Mesenchymal stem cell (in vitro differentiated cells and primary cell): Measurements from ENCODE around the gene CENPS. TPM values are rescaled to one million over a fixed set of nuclear protein-coding genes. Genes with fewer than 3 reads are reported as not detected.
A peak's percentile ranks its signal among the peaks of the same experiment; 100 is the strongest.

Experiments
- DNase-seq: peaks from one replicate; pipeline ENCODE4 v3.0.0-alpha.2; 2013
- H2AFZ ChIP-seq: one replicate; pipeline ENCODE4 v1.6.1; 2013; ENCODE audit warnings: low read depth, mild to moderate bottlenecking, control low read depth, inconsistent platforms, low read length, moderate library complexity
- H2AK5ac ChIP-seq: 2 replicates; pipeline ENCODE4 v1.6.1; 2013; ENCODE audit warnings: low read length, moderate library complexity, mild to moderate bottlenecking, inconsistent platforms; ENCODE audit not compliant: severe bottlenecking
- H2BK120ac ChIP-seq: one replicate; pipeline ENCODE4 v1.6.1; 2013; ENCODE audit warnings: low read depth, mild to moderate bottlenecking, inconsistent platforms, low read length, moderate library complexity
- H2BK12ac ChIP-seq, 2 experiments: one replicate each; pipeline ENCODE4 v1.6.1; 2013; ENCODE audit warnings: inconsistent platforms in 2 of 2, low read length in 2 of 2, mild to moderate bottlenecking in 2 of 2, moderate library complexity in 2 of 2, control low read depth in 1 of 2
- H2BK15ac ChIP-seq: one replicate; pipeline ENCODE4 v1.6.1; 2013; ENCODE audit warnings: mild to moderate bottlenecking, low read depth, inconsistent platforms; ENCODE audit not compliant: poor library complexity, severe bottlenecking
- H2BK5ac ChIP-seq: 2 replicates; pipeline ENCODE4 v1.6.1; 2013; ENCODE audit warnings: low read depth, mild to moderate bottlenecking, low read length, control low read depth, inconsistent platforms; ENCODE audit not compliant: poor library complexity, severe bottlenecking
- H3K14ac ChIP-seq, 2 experiments: one replicate each; pipeline ENCODE4 v1.6.1; 2013; ENCODE audit warnings: inconsistent platforms in 2 of 2, low read length in 2 of 2, control low read depth in 1 of 2, mild to moderate bottlenecking in 1 of 2, moderate library complexity in 1 of 2
- H3K18ac ChIP-seq, 2 experiments: one replicate each; pipeline ENCODE4 v1.6.1; 2013; ENCODE audit warnings: inconsistent platforms in 2 of 2, low read length in 2 of 2, control low read depth in 1 of 2, low read depth in 1 of 2, mild to moderate bottlenecking in 1 of 2
- H3K23ac ChIP-seq, 2 experiments: one replicate each; pipeline ENCODE4 v1.6.1; 2013; ENCODE audit warnings: inconsistent platforms in 2 of 2, low read length in 2 of 2, mild to moderate bottlenecking in 2 of 2, moderate library complexity in 2 of 2, control low read depth in 1 of 2
- H3K27ac ChIP-seq: 2 replicates; pipeline ENCODE4 v1.5.1; 2013; ENCODE audit warnings: mild to moderate bottlenecking, moderate library complexity, low read length, control low read depth, inconsistent platforms; ENCODE audit not compliant: poor library complexity, severe bottlenecking
- H3K27me3 ChIP-seq, 2 experiments: 2 replicates each; pipeline versions ENCODE4 v1.6.1 to v1.7.0; 2013; ENCODE audit warnings: low read length in 2 of 2, mild to moderate bottlenecking in 2 of 2, moderate library complexity in 2 of 2, control low read depth in 1 of 2, inconsistent platforms in 1 of 2; ENCODE audit not compliant: control insufficient read depth in 1 of 2, insufficient read depth in 1 of 2
- H3K36me3 ChIP-seq, 2 experiments: 2 replicates each; pipeline versions ENCODE4 v1.6.1 to v1.7.0; 2013; ENCODE audit warnings: low read length in 2 of 2, control low read depth in 1 of 2, inconsistent platforms in 1 of 2, low read depth in 1 of 2, mild to moderate bottlenecking in 1 of 2; ENCODE audit not compliant: insufficient read depth in 2 of 2, control insufficient read depth in 1 of 2
- H3K4ac ChIP-seq, 2 experiments: one replicate each; pipeline ENCODE4 v1.6.1; 2013; ENCODE audit warnings: inconsistent platforms in 2 of 2, low read length in 2 of 2, mild to moderate bottlenecking in 2 of 2, moderate library complexity in 2 of 2, control low read depth in 1 of 2, low read depth in 1 of 2
- H3K4me1 ChIP-seq: 2 replicates; pipeline ENCODE4 v1.6.1; 2013; ENCODE audit warnings: low read depth, low read length, control low read depth; ENCODE audit not compliant: control insufficient read depth, insufficient read depth
- H3K4me2 ChIP-seq: 2 replicates; pipeline ENCODE4 v1.6.1; 2013; ENCODE audit warnings: low read length, mild to moderate bottlenecking, inconsistent platforms; ENCODE audit not compliant: poor library complexity, severe bottlenecking
- H3K4me3 ChIP-seq, 2 experiments: 2 replicates each; pipeline versions ENCODE4 v1.5.1 to v1.7.0; 2013; ENCODE audit warnings: low read length in 2 of 2, mild to moderate bottlenecking in 2 of 2, control low read depth in 1 of 2, low read depth in 1 of 2; ENCODE audit not compliant: insufficient read depth in 1 of 2
- H3K79me1 ChIP-seq: replicated peaks from 2 replicates; pipeline ENCODE4 v1.6.1; 2013; ENCODE audit warnings: mild to moderate bottlenecking, control low read depth, low read length, inconsistent platforms; ENCODE audit not compliant: poor library complexity, severe bottlenecking
- H3K9ac ChIP-seq: 2 replicates; pipeline ENCODE4 v1.7.0; 2013; ENCODE audit warnings: mild to moderate bottlenecking, low read length, moderate library complexity
- H3K9me3 ChIP-seq: 2 replicates; pipeline ENCODE4 v1.7.0; 2013; ENCODE audit warnings: mild to moderate bottlenecking, low read length; ENCODE audit not compliant: control insufficient read depth
- H4K8ac ChIP-seq: one replicate; pipeline ENCODE4 v1.6.1; 2013; ENCODE audit warnings: inconsistent platforms, mild to moderate bottlenecking, low read length, moderate library complexity
- H4K91ac ChIP-seq: one replicate; pipeline ENCODE4 v1.6.1; 2013; ENCODE audit warnings: mild to moderate bottlenecking, low read length, inconsistent platforms
- WGBS: methylation state at CpG from one replicate; pipeline ENCODE4 v1.1.7; 2013; ENCODE audit warnings: mixed read lengths; 5-methylcytosine and 5-hydroxymethylcytosine counted together
- polyA plus RNA-seq, 2 experiments: library from polyadenylated mRNA; stranded (reverse); fragments of 200-250 nt; gene quantifications; one replicate each; pipeline ENCODE4 v1.2.3, GENCODE V29; 2013

CENPS gene
- 12.6 TPM for polyA plus RNA-seq (2013, experiment 1 of 2)
- polyA plus RNA-seq (2013, experiment 2 of 2), result 12.3 TPM

- Histone ChIP-seq H3K4me2 (peak within 1 kb of the TSS; percentile 96), H3K18ac (peak within 1 kb of the TSS; percentile 86 to 96), H3K4me3 (peak within 1 kb of the TSS; percentile 80 to 91), H2AFZ (peak within 1 kb of the TSS; percentile 99), H4K8ac (peak within 1 kb of the TSS; percentile 95), H2BK120ac (no peak within 1 kb of the TSS), H3K27ac (peak within 1 kb of the TSS; percentile 75), H3K27me3 (no peaks in the 10 kb centered on the region), H3K4ac (peak within 1 kb of the TSS; percentile 59 to 91), H3K9me3 (no peaks in the 10 kb centered on the region), H3K79me1 (peaks cover 28% of the 10 kb centered on the region), H4K91ac (peak within 1 kb of the TSS; percentile 86), H3K14ac (peak within 1 kb of the TSS in 1 of 2 experiments; percentile 73), H2BK12ac (peak within 1 kb of the TSS in 1 of 2 experiments; percentile 86), H2BK15ac (peak within 1 kb of the TSS; percentile 69), H3K4me1 (peaks cover 14% of the 10 kb centered on the region), H2BK5ac (peak within 1 kb of the TSS; percentile 51), H3K36me3 (peaks cover 0 to 5% of the 10 kb centered on the region in 2 experiments), H3K23ac (no peak within 1 kb of the TSS), H2AK5ac (no peak within 1 kb of the TSS), H3K9ac (peak within 1 kb of the TSS; percentile 97)
- WGBS, result under 1% methylated on average over 76 of the region's 95 CpGs
- peak; percentile 93 for DNase-seq
These were observed at the start of gene CENPS for GRCh38 chr1:10430216-10431069. TSS of gene CENPS (plus strand) at chr1:10430433. CDS start at chr1:10430518, 85 bp downstream.

GRCh38 chr1:10380594-10381275 is 49.5 kb upstream of the CENPS start:
- H3K36me3 ChIP-seq, result peaks cover 12 to 37% of the 10 kb centered on the region in 2 experiments
- no peaks in the 10 kb centered on the region for H3K79me1 ChIP-seq
- H2BK15ac ChIP-seq, result no peak overlapping the region
- no peak overlapping the region for H3K14ac ChIP-seq
- no peak overlapping the region for H2BK5ac ChIP-seq
- no peak overlapping the region for H4K8ac ChIP-seq
- H3K27me3 ChIP-seq, result no peaks in the 10 kb centered on the region
- H3K4me3 ChIP-seq, result peak overlapping the region in 1 of 2 experiments; percentile 17
- H3K18ac ChIP-seq, result no peak overlapping the region
- H2BK120ac ChIP-seq, result no peak overlapping the region
- H4K91ac ChIP-seq, result no peak overlapping the region
- H3K27ac ChIP-seq, result peak overlapping the region; percentile 26
- H2BK12ac ChIP-seq, result no peak overlapping the region
- no peak overlapping the region for H2AFZ ChIP-seq
- 62% methylated on average over 5 of the region's 5 CpGs for WGBS
- no peaks in the 10 kb centered on the region for H3K9me3 ChIP-seq
- peaks cover 6% of the 10 kb centered on the region for H3K4me1 ChIP-seq
- H3K4ac ChIP-seq, result no peak overlapping the region
- no peak overlapping the region for H3K23ac ChIP-seq
- no peak overlapping the region for H2AK5ac ChIP-seq
- no peak overlapping the region for H3K4me2 ChIP-seq
- peak overlapping the region; percentile 83 for H3K9ac ChIP-seq
- DNase-seq, result peak; percentile 94

GRCh38 chr1:10383630-10384029 is 46.6 kb upstream of the CENPS start:
- H3K27ac ChIP-seq, result no peak overlapping the region
- no peak overlapping the region for H3K4me2 ChIP-seq
- no peaks in the 10 kb centered on the region for H3K27me3 ChIP-seq
- no peak overlapping the region for H3K9ac ChIP-seq
- H4K8ac ChIP-seq, result no peak overlapping the region
- H2AFZ ChIP-seq, result no peak overlapping the region
- no peak overlapping the region for H4K91ac ChIP-seq
- no peak overlapping the region for H2BK12ac ChIP-seq
- no peak overlapping the region for H3K18ac ChIP-seq
- H2BK5ac ChIP-seq, result no peak overlapping the region
- no peaks in the 10 kb centered on the region for H3K9me3 ChIP-seq
- peaks cover 1% of the 10 kb centered on the region for H3K79me1 ChIP-seq
- H3K36me3 ChIP-seq, result peaks cover 6 to 20% of the 10 kb centered on the region in 2 experiments
- H2BK15ac ChIP-seq, result no peak overlapping the region
- no peak overlapping the region for H3K23ac ChIP-seq
- no peak overlapping the region for H2AK5ac ChIP-seq
- H3K4me1 ChIP-seq, result peaks cover 2% of the 10 kb centered on the region
- H2BK120ac ChIP-seq, result no peak overlapping the region
- no peak overlapping the region for H3K4me3 ChIP-seq
- WGBS, result 96% methylated on average over 4 of the region's 4 CpGs
- no peak for DNase-seq
- no peak overlapping the region for H3K14ac ChIP-seq
- H3K4ac ChIP-seq, result no peak overlapping the region

DNA sequence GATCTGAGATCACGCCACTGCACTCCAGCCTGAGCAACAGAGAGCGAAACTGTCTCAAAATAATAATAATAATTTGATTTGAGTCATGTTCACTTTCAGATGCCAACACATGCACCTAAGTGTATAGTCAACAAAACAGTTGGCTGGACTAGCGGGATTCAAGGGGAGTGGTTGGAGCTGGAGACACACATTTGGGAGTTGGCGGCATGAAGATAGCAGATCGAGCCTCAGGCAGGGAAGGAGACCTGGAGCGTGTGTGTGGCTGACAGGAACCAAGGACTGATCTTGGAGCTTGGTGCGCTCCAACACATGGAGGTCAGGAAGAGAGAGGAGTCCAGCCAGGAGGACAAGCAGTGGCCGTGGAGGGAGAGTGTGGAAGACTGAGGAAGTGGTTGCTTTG is 46.0 kb upstream of the CENPS start:
- no peak for DNase-seq
- Histone ChIP-seq H4K91ac (peak overlapping the region; percentile 4), H3K23ac (no peak overlapping the region), H3K36me3 (peaks cover 4 to 14% of the 10 kb centered on the region in 2 experiments), H3K4me2 (no peak overlapping the region), H2BK120ac (no peak overlapping the region), H2AFZ (no peak overlapping the region), H3K4me1 (peaks cover 2% of the 10 kb centered on the region), H4K8ac (no peak overlapping the region), H2BK12ac (no peak overlapping the region), H3K27me3 (no peaks in the 10 kb centered on the region), H3K9ac (no peak overlapping the region), H2BK15ac (no peak overlapping the region), H2BK5ac (no peak overlapping the region), H3K27ac (no peak overlapping the region), H2AK5ac (no peak overlapping the region), H3K4me3 (no peak overlapping the region), H3K18ac (no peak overlapping the region), H3K4ac (no peak overlapping the region), H3K9me3 (no peaks in the 10 kb centered on the region), H3K79me1 (peaks cover 1% of the 10 kb centered on the region), H3K14ac (no peak overlapping the region)
- 94% methylated on average over 6 of the region's 8 CpGs for WGBS
